Esophagus muscularis mucosa (tissue), 4 donors: Measurements from ENCODE around the gene PIM3. TPM values are rescaled to one million over a fixed set of nuclear protein-coding genes. Genes with fewer than 3 reads are reported as not detected.

Source experiments
- DNase-seq: peaks from one replicate; pipeline ENCODE4 v3.0.0-alpha.2; 2017; ENCODE audit errors: extremely low spot score
- H3K27ac ChIP-seq, 4 donors: fragments of 200-600 bp; sonication (generic); replicated peaks in 1 of 4; 1 replicate in 3 of 4; 2 replicates in 1 of 4; pipeline ENCODE4 v1.5.1; 2016 to 2019; ENCODE audit warnings: mild to moderate bottlenecking in 1 of 4
- H3K27me3 ChIP-seq, 4 donors: fragments of 200-600 bp; sonication (generic); one replicate each; pipeline versions ENCODE4 v1.5.1 to v1.6.0; 2016 to 2019
- H3K36me3 ChIP-seq, 4 donors: fragments of 200-600 bp; sonication (generic); one replicate each; pipeline ENCODE4 v1.5.1; 2016 to 2019
- H3K4me1 ChIP-seq, 4 donors: fragments of 200-600 bp; sonication (generic); one replicate each; pipeline ENCODE4 v1.5.1; 2016 to 2019
- H3K4me3 ChIP-seq, 4 donors: fragments of 200-600 bp; sonication (generic); 1 replicate in 2 of 4; 2 replicates in 2 of 4; pipeline ENCODE4 v1.5.1; 2016 to 2019; ENCODE audit warnings: mild to moderate bottlenecking in 4 of 4, moderate library complexity in 1 of 4
- H3K9me3 ChIP-seq, 4 donors: fragments of 200-600 bp; sonication (generic); 1 replicate in 3 of 4; 2 replicates in 1 of 4; pipeline ENCODE4 v1.5.1; 2016 to 2019
- EP300 ChIP-seq: sonication (generic); formaldehyde crosslinking; IDR thresholded peaks from one replicate; pipeline ENCODE4 v1.6.1; 2017; ENCODE audit warnings: antibody characterized with exemption
- POLR2A ChIP-seq: fragments of 450-650 bp; IDR thresholded peaks from one replicate; pipeline ENCODE4 v1.6.1; 2017; ENCODE audit warnings: antibody characterized with exemption, moderate library complexity, mild to moderate bottlenecking, low read depth
- POLR2AphosphoS5 ChIP-seq, 2 donors: sonication (generic); formaldehyde crosslinking; IDR thresholded peaks; one replicate each; pipeline ENCODE4 v1.6.1; 2017; ENCODE audit warnings: antibody characterized with exemption in 2 of 2
- WGBS: methylation state at CpG from one replicate; pipeline ENCODE4 v1.1.5; 2018; 5-methylcytosine and 5-hydroxymethylcytosine counted together
- intact Hi-C: fragments of 100-400 bp; cut with DNase I; formaldehyde crosslinking; loops from one replicate; pipeline ENCODE4 v1.15.1; 2023
- total RNA-seq, 4 donors: library from RNA; depleted of rRNA; stranded (reverse); fragments of >200 nt; gene quantifications; one replicate each; pipeline versions ENCODE4 v1.1.0 to v1.2.1, GENCODE V29; 2016
- TF ChIP-seq, protein P1 (sequence below), 3 experiments: fragments of 200-600 bp in 2 of 3; fragments of 450-650 bp in 1 of 3; sonication (generic) in 2 of 3; IDR thresholded peaks; one replicate each; pipeline ENCODE4 v1.5.1; 2017 to 2019; ENCODE audit warnings: antibody characterized with exemption in 3 of 3, mild to moderate bottlenecking in 2 of 3, moderate library complexity in 1 of 3

PIM3 gene
- total RNA-seq, 4 donors from 2014 or later, result 36.1 to 106 (median 56.5) TPM

DNA sequence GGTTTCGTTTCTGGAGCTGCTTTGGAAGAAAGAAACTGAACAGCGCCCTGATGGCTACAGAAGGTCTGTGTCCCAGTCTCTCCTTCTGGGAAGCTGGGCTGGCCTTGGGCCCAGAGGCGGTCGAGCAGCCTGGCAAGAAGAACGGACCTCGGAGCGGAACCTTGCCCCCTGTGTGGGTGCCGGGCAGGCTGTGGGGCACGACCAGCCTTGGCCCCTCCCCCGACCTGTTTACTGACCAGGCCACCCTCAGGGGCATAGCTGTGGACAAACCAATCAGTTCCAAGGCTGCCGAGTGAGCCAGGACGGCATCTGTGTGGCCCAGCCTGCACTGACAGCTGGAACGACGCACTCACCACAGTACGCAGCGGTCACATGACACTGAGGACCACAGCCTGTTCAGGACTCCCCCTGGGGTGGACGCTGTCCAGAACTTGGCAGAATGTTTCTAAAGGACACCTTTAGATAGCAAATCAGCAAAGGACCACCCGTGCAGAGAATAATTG is 7.2 kb downstream of the PIM3 start:
- Histone ChIP-seq H3K4me3 (peak overlapping the region; percentile 16 to 30 (median 24)), H3K27ac (peak overlapping the region; percentile 88 to 98 (median 95)), H3K4me1 (peaks cover 86 to 99% (median 90%) of the 10 kb centered on the region in 4 donors), H3K36me3 (peaks cover 10 to 29% (median 27%) of the 10 kb centered on the region in 4 donors), H3K9me3 (no peaks in the 10 kb centered on the region), H3K27me3 (no peaks in the 10 kb centered on the region)
- no peak for DNase-seq
- 54% methylated on average over 13 of the region's 18 CpGs for WGBS
- intact Hi-C loops, result no loop called here
- peak; percentile 27 for TF ChIP-seq POLR2A
- peak in 1 of 2 donors; percentile 1 for TF ChIP-seq POLR2AphosphoS5 (IDR thresholded peaks at IDR 0.05)
- no peak for TF ChIP-seq EP300

DNA sequence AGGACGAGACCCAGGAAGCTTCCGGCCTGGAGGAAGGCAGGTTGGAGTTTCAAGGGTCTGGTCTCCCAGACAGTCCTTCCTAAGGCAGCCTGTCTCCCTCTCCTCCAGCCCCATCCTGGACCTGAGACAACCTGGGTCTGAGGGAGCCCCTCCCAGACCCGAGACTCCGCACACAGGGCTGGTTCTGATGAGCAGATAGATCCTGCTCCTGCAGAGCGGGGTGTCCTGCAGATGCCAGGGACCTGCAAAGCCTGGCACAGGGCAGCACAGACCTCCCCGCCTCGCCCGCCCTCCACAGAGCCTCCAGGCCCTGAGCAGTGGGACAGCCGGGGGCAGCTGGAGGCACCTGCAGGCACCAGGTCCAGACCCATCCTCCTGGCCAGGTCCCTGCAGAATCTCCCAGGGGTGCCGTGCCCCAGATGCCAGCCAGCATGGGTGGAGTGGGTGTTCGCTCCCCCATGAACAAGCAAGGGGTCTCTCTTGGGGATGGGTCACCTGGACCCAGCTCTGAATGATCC is 7.8 kb downstream of the PIM3 start:
- peaks cover 80 to 92% (median 83%) of the 10 kb centered on the region in 4 donors for H3K4me1 ChIP-seq
- H3K4me3 ChIP-seq, result no peak overlapping the region
- peaks cover 4 to 23% (median 21%) of the 10 kb centered on the region in 4 donors for H3K36me3 ChIP-seq
- WGBS, result 94% methylated on average over 3 of the region's 11 CpGs
- intact Hi-C loops, result no loop called here
- H3K9me3 ChIP-seq, result no peaks in the 10 kb centered on the region
- DNase-seq, result no peak
- no peaks in the 10 kb centered on the region for H3K27me3 ChIP-seq
- TF ChIP-seq POLR2AphosphoS5 (IDR thresholded peaks at IDR 0.05) (no peak), POLR2A (no peak), EP300 (no peak)
- TF ChIP-seq, protein P1, sequence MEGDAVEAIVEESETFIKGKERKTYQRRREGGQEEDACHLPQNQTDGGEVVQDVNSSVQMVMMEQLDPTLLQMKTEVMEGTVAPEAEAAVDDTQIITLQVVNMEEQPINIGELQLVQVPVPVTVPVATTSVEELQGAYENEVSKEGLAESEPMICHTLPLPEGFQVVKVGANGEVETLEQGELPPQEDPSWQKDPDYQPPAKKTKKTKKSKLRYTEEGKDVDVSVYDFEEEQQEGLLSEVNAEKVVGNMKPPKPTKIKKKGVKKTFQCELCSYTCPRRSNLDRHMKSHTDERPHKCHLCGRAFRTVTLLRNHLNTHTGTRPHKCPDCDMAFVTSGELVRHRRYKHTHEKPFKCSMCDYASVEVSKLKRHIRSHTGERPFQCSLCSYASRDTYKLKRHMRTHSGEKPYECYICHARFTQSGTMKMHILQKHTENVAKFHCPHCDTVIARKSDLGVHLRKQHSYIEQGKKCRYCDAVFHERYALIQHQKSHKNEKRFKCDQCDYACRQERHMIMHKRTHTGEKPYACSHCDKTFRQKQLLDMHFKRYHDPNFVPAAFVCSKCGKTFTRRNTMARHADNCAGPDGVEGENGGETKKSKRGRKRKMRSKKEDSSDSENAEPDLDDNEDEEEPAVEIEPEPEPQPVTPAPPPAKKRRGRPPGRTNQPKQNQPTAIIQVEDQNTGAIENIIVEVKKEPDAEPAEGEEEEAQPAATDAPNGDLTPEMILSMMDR (IDR thresholded peaks at IDR 0.05), result no peak
- H3K27ac ChIP-seq, result peak overlapping the region; percentile 88 to 98 (median 95)

DNA sequence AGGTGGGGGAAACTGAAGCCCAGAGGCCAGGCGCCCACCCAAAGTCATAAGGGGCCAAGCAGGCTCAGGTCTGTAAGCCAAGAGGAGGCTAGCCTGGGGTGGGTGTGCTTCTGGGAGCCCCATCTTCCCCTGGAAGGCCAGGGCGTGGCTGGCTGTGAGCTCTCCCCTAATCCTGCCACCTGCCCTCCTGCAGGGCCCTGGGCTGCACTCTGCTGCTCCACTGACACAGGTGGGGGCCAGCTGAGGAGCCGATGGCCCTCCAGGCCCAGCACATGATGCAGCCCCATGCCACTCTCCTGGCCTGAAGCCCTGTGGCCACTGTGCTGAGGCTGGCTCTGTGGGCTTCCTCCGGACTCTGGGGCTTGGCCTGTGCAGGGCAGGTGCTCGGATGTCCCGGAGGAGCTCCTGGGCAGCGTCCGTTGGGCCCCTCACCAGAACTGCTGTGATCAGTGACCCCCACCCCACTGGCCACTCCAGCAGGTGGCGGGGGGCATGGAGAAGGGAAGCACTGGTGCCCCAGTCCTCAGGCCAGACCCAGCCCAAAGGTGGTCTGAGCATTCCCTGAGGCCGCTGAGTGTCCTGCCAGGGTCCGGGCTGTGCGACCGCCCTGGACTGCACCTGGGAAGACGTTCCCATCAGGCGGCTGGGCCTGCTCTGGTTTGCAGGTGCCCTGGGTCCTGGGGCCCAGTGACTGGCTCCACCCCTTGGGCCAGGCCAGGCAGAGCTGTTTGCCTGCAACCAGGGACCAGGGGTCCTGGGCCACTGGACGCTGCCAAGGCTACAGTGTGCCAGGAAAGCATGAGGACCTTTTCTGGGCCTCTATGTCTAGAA is 8.5 kb downstream of the PIM3 start:
- peaks cover 73 to 86% (median 77%) of the 10 kb centered on the region in 4 donors for H3K4me1 ChIP-seq
- 100% methylated on average over 6 of the region's 16 CpGs for WGBS
- DNase-seq, result no peak
- H3K4me3 ChIP-seq, result no peak overlapping the region
- H3K9me3 ChIP-seq, result no peaks in the 10 kb centered on the region
- peaks cover 0 to 16% (median 14%) of the 10 kb centered on the region in 4 donors for H3K36me3 ChIP-seq
- no peaks in the 10 kb centered on the region for H3K27me3 ChIP-seq
- TF ChIP-seq POLR2AphosphoS5 (IDR thresholded peaks at IDR 0.05) (no peak), POLR2A (no peak), EP300 (no peak)
- TF ChIP-seq, protein P1 (IDR thresholded peaks at IDR 0.05), result no peak
- peak overlapping the region; percentile 88 to 98 (median 95) for H3K27ac ChIP-seq
- intact Hi-C loops, result no loop called here

DNA sequence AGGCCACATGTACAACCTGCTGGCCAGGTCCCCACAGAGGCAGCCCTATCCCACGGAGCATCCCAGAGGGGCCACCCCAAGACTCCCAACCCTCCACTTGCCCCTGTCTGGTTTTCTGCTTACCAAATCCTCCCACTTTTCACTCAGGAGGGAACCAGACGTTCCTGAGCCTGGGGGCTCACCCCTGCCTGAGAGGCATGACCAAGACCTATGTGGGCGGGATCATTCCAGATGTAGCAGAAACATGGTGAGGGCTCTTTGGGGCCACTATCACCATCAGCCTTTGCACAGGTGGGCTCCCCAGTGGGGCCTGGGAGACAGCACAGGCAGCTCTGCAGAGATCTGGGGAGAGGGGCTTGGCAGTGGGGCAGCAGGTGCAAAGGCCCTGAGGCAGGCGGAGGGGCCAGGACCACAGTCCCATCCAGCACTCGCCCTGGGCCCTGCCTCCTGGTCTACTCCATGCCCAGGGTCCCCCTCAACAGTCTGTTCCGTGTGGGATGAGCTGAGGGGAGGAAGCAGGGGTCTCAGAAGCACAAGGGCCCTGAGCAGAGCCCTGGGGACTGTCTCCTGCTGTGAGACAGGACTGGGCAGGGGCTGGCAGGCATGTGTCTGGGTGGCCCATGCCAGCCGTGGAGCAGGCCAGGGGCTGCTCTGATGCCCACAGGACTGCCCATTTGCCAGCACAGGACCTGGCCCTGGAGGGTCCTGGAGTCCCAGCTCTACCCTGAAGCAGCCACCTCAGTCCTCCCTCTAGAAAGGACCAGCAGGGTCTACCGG is 9.4 kb downstream of the PIM3 start:
- H3K36me3 ChIP-seq, result peaks cover 0 to 7% (median 5%) of the 10 kb centered on the region in 4 donors
- H3K4me1 ChIP-seq, result peaks cover 64 to 77% (median 68%) of the 10 kb centered on the region in 4 donors
- no peak overlapping the region for H3K4me3 ChIP-seq
- intact Hi-C loops, result loop anchor here (5.0 kb wide), 1 partner anchor 38 kb away; no protein-coding TSS in a partner anchor
- 79% methylated on average over 3 of the region's 8 CpGs for WGBS
- no peaks in the 10 kb centered on the region for H3K27me3 ChIP-seq
- H3K27ac ChIP-seq, result peak overlapping the region; percentile 88 to 98 (median 95)
- TF ChIP-seq, protein P1 (IDR thresholded peaks at IDR 0.05), result no peak
- TF ChIP-seq POLR2AphosphoS5 (IDR thresholded peaks at IDR 0.05) (no peak), POLR2A (no peak), EP300 (no peak)
- no peaks in the 10 kb centered on the region for H3K9me3 ChIP-seq
- no peak for DNase-seq
